ENCODE results near the gene TCTN2.

The TCTN2 gene

DNA sequence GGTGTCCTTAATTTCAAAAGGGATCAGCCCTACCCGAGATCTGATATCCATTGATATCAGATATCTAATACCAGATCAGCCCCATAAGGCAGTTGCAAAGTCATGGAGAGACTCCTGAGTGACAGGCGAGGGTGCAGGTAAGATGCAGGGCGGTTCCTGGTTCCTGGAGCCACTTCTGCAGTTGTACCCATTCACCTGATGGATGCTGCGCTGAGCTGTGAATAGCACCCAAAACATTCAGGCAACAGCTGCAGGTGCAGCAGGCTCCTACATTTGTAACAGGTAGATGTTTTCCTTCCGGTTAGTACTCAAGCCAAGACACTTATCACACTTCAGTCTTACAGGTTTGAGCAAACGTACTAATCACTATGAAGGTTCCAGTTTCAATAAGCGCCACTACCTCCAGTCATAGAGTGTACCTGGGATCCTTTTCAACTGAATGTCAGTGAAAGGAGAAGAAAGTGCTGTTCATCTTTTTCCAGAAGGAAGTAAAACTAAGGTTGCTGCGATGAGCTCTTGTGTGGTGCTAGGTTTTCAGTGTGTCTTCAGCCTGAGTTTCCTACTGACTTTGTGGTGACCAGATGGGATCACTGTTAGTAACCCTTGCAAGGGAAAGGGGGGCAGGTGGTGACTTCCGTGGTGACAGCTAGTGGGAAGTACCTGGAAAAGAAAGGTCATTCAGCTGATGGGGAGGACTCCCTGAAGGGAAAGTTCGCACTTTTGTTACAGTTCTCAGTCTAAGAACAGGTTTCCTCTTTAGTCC lies 43.1 kb downstream of the TCTN2 start:
- Mint-ChIP-seq H3K36me3 (peaks cover 5% of the 10 kb centered on the region), H3K9me3 (ENCODE audit: low read depth) (no peaks in the 10 kb centered on the region), H3K27ac (peak overlapping the region; percentile 97), H3K4me1 (ENCODE audit: low read depth) (peaks cover 40% of the 10 kb centered on the region), H3K4me3 (peak overlapping the region; percentile 97), H3K27me3 (no peaks in the 10 kb centered on the region)

DNA sequence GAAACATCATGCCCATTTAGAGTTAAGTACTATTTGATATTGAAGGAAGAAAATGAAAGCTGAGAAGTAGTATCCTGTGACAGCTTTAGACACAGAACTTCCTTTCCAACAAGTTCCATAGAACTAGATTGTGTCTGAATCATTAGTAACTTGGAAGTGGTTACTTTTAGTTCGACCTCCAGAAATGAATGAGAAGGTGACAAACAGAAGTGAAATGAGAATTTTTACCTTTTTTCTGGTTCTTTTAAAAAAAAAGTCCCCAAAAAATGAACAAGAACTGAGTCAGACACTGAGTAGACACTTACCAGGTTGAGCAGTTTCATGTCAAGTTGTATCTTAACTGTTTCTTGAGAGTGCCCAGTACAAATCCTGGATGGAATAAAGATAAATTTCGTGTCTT lies 44.3 kb downstream of the TCTN2 start:
- Mint-ChIP-seq H3K9me3 (ENCODE audit: low read depth) (no peaks in the 10 kb centered on the region), H3K36me3 (peaks cover 7% of the 10 kb centered on the region), H3K27me3 (no peaks in the 10 kb centered on the region), H3K4me3 (peak overlapping the region; percentile 97), H3K27ac (peak overlapping the region; percentile 97), H3K4me1 (ENCODE audit: low read depth) (peaks cover 47% of the 10 kb centered on the region)

DNA sequence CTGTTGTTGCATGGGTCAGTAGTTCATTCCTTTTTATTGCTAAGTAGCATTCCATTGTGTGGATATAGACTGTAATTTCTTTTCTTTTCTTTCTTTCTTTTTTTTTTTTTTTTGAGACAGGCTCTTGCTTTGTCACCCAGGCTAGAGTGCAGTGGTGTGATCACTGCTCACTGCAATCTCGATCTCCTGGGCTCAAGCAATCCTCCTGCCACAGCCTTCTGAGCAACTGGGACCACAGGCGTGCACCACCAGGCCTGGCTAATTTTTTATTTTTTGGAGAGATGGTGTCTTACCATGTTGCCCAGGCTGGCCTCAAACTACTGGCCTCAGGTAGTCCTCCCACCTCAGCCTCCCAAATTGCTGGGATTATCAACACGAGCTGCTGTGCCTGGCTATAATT lies 46.4 kb downstream of the TCTN2 start:
- H3K4me3 Mint-ChIP-seq = peak overlapping the region; percentile 11
- no peaks in the 10 kb centered on the region for H3K9me3 Mint-ChIP-seq (ENCODE audit: low read depth)
- peaks cover 50% of the 10 kb centered on the region for H3K4me1 Mint-ChIP-seq (ENCODE audit: low read depth)
- H3K27ac Mint-ChIP-seq = peak overlapping the region; percentile 71
- H3K36me3 Mint-ChIP-seq = peaks cover 9% of the 10 kb centered on the region
- no peaks in the 10 kb centered on the region for H3K27me3 Mint-ChIP-seq

DNA sequence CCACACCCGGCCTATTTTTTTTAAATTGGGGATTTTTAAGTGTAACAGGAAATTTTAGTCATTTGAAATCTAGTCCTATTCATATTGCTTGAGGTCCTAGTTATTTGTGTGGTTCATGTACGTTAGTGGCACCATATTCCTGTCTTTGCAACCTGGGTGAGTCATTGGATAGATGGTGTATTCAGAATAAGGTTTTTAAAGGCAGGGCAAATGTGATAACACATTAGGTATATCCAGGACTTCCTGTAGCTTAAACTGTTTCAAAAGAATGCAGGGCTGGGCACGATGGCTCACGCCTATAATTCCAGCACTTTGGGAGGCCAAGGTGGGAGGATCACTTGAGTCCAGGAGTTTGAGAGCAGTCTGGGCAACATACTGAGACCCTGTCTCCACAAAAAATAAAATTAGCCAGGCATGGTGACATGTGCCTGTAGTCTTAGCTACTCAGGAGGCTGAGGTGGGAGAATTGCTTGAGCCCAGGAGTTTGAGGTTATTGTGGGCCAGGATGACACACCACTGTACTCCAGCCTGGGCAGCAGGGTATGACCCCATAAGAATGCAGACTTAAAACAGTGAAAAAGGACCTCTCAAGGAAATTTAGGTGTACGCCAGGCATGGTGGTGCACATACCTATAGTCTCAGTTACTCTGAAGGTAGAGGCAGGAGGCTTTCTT lies 49.4 kb downstream of the TCTN2 start:
- peak overlapping the region; percentile 86 for H3K27ac Mint-ChIP-seq
- no peaks in the 10 kb centered on the region for H3K9me3 Mint-ChIP-seq (ENCODE audit: low read depth)
- no peak overlapping the region for H3K4me3 Mint-ChIP-seq
- H3K36me3 Mint-ChIP-seq = peaks cover 4% of the 10 kb centered on the region
- H3K4me1 Mint-ChIP-seq (ENCODE audit: low read depth) = peaks cover 46% of the 10 kb centered on the region
- H3K27me3 Mint-ChIP-seq = no peaks in the 10 kb centered on the region

DNA sequence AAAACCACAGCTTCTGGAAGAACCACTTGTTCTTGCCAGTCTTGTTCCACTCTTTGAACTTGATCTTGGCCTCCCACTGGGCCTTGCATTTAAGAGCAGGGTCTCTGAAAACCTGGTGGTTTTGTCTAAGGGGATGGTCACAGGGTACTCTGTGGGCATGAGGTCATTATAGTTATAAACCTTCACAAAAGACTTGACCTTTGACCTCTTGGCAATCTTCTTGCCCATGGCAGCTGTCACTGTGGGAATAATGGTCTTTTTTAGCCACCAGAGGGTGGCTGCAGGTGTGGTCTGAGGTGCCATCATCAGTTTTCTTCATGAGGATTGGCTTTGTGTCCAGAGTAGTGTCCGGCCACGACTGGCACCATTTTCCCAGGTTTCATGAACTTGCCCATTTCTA lies 50.3 kb downstream of the TCTN2 start:
- no peaks in the 10 kb centered on the region for H3K9me3 Mint-ChIP-seq (ENCODE audit: low read depth)
- H3K27me3 Mint-ChIP-seq = no peaks in the 10 kb centered on the region
- peaks cover 46% of the 10 kb centered on the region for H3K4me1 Mint-ChIP-seq (ENCODE audit: low read depth)
- H3K36me3 Mint-ChIP-seq = peaks cover 8% of the 10 kb centered on the region
- no peak overlapping the region for H3K4me3 Mint-ChIP-seq
- H3K27ac Mint-ChIP-seq = no peak overlapping the region

DNA sequence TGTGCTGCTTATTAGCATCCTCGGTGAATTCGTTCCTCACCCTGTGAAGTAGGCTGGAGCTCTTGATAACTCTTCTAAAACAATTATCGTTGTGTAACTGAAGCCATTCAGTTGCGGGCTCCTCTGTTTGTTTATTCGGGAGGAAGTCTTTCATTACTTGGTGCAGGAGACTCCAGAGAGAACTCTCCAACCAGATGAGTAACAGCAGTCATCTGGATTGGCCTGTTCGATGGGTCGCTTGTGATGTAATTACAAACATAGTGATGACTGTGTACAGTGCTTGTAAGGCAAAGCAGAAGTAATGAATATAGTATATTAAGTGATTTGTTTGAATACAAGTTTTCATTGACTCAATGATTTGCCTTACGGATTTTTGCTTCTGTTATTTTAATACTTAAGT lies 52.1 kb downstream of the TCTN2 start:
- H3K4me1 Mint-ChIP-seq (ENCODE audit: low read depth) = peaks cover 42% of the 10 kb centered on the region
- no peak overlapping the region for H3K4me3 Mint-ChIP-seq
- peak overlapping the region; percentile 87 for H3K27ac Mint-ChIP-seq
- no peaks in the 10 kb centered on the region for H3K27me3 Mint-ChIP-seq
- H3K36me3 Mint-ChIP-seq = peaks cover 10% of the 10 kb centered on the region
- H3K9me3 Mint-ChIP-seq (ENCODE audit: low read depth) = no peaks in the 10 kb centered on the region

DNA sequence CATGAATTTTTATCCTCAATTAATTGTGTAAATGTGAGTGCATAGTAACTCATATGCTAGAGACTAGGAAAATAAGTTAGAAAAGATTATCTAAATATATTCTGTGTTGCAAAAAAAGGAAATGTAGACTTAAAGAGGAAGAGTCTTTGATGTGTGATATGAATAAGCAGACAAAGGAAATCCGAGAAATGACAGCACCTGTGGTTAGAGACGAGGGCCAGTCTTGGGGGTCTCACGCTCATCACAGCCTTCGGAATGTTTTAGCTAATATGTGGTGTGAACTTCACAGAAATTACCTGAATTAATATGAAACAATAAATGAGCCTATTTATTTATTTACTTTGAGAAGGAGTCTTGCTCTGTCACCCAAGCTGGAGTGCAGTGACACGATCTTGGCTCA lies 52.9 kb downstream of the TCTN2 start:
- Mint-ChIP-seq H3K36me3 (peaks cover 13% of the 10 kb centered on the region), H3K4me1 (ENCODE audit: low read depth) (peaks cover 42% of the 10 kb centered on the region), H3K27ac (peak overlapping the region; percentile 87), H3K4me3 (peak overlapping the region; percentile 58), H3K27me3 (no peaks in the 10 kb centered on the region), H3K9me3 (ENCODE audit: low read depth) (no peaks in the 10 kb centered on the region)

DNA sequence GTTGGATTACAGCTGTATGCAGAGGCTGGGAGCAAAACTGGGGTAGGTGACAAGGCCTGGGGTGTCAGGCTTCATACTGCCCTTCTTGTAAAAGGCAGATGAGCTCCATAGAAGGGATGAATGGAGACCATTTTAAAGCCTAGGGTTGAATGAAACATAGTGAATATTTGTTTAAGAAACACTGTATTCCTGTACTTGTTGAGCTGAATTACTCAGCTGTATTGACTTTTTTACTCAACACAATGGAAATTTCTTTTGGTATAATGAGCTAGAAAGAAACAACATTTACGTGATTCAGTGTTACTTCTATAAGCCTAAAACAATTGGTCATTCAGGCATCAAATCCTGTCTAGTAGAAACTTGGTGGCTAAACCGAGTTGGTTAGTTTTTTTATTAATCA lies 55.3 kb downstream of the TCTN2 start:
- peaks cover 10% of the 10 kb centered on the region for H3K36me3 Mint-ChIP-seq
- H3K4me1 Mint-ChIP-seq (ENCODE audit: low read depth) = peaks cover 31% of the 10 kb centered on the region
- H3K4me3 Mint-ChIP-seq = no peak overlapping the region

DNA sequence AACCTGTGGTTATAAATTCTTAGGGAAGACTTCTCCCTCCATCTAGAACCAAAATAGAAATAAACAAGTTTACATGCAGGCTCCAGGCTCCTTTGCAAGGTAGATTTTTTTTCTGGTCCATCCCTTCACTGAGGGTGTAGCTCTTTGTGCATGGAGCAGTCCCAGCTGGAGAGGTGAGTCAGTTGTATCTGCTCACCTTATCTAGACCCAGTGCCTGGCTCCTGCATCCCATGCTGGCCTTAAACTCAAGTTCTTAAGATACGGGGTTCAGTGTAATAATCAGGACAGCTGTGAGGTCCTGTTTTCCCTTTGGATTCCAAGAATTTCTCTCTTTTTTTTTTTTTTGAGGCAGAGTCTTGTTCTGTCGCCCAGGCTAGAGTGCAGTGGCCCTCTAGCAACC lies 56.0 kb downstream of the TCTN2 start:
- Mint-ChIP-seq H3K27ac (peak overlapping the region; percentile 41), H3K4me1 (ENCODE audit: low read depth) (peaks cover 28% of the 10 kb centered on the region), H3K4me3 (no peak overlapping the region), H3K27me3 (no peaks in the 10 kb centered on the region), H3K9me3 (ENCODE audit: low read depth) (no peaks in the 10 kb centered on the region), H3K36me3 (peaks cover 14% of the 10 kb centered on the region)

More for the DNA sequence above, 55.3 kb downstream of the TCTN2 start:
- Mint-ChIP-seq H3K27ac (peak overlapping the region; percentile 70), H3K9me3 (ENCODE audit: low read depth) (no peaks in the 10 kb centered on the region), H3K27me3 (no peaks in the 10 kb centered on the region)

DNA sequence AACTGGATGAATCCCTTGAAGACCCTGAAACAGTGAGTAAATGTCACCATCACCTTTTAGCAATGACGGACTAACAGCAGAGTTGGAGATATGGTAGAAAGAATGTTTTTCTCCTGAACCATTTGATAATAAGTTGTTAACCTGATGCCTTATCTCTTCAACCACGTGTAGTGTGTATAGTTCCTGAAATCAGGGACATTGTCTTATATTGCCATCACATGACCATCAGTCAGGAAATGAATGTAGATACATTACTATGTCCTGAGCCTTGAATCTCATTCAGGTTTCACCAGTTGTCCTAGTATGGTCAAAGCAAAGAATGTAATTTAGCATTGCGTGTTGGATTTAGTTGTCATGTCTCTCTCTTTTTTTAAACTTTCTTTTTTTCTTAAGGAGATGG lies 57.0 kb downstream of the TCTN2 start:
- H3K36me3 Mint-ChIP-seq = peaks cover 15% of the 10 kb centered on the region
- H3K4me1 Mint-ChIP-seq (ENCODE audit: low read depth) = peaks cover 20% of the 10 kb centered on the region
- no peak overlapping the region for H3K27ac Mint-ChIP-seq
- H3K9me3 Mint-ChIP-seq (ENCODE audit: low read depth) = no peaks in the 10 kb centered on the region
- no peak overlapping the region for H3K4me3 Mint-ChIP-seq
- H3K27me3 Mint-ChIP-seq = no peaks in the 10 kb centered on the region

DNA sequence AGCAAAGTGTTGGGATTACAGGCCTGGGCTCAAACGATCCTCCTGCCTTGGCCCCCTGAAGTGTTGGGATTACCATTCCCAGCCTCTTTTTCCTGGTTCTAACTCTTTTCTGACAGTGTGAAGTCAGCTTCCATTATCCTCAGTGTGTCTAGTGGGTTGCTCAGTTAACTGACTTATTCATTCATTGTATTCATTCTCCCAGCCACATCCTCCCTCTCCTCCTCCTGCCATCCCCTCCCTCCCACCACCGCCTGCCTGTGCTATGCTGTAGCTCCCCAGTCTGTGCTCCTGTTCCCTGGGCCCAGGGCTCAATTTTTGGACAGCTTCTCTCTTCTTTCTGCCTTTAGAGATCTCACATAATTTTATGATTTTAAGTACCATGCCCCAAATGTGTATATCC lies 60.7 kb downstream of the TCTN2 start:
- peak overlapping the region; percentile 12 for H3K27ac Mint-ChIP-seq

DNA sequence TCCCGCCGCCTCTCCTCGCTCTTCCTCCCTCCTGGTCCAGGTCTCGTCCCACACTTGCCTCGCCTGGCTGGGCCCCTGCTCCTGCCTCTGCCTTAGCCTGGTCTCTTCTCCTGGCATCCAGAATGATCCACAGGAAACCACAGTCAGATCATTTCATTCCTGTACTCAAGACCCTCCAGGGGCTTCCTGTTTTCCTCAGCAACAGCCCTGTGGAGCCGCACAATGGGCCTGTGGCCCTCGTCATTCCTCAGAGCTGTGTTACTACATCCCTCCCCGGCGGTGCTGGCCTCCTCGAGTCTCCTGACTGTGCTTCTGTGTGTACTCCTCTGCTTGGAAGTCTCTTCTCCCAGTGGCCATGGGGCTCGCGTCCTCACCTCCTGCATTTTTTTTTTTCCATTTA lies 61.3 kb downstream of the TCTN2 start:
- Mint-ChIP-seq H3K4me1 (ENCODE audit: low read depth) (peaks cover 8% of the 10 kb centered on the region), H3K27ac (peak overlapping the region; percentile 12), H3K27me3 (no peaks in the 10 kb centered on the region), H3K9me3 (ENCODE audit: low read depth) (no peaks in the 10 kb centered on the region), H3K4me3 (no peak overlapping the region), H3K36me3 (peaks cover 22% of the 10 kb centered on the region)

More for the DNA sequence above, 60.7 kb downstream of the TCTN2 start:
- Mint-ChIP-seq H3K27me3 (no peaks in the 10 kb centered on the region), H3K4me3 (no peak overlapping the region), H3K36me3 (peaks cover 22% of the 10 kb centered on the region), H3K4me1 (ENCODE audit: low read depth) (peaks cover 6% of the 10 kb centered on the region), H3K9me3 (ENCODE audit: low read depth) (no peaks in the 10 kb centered on the region)

DNA sequence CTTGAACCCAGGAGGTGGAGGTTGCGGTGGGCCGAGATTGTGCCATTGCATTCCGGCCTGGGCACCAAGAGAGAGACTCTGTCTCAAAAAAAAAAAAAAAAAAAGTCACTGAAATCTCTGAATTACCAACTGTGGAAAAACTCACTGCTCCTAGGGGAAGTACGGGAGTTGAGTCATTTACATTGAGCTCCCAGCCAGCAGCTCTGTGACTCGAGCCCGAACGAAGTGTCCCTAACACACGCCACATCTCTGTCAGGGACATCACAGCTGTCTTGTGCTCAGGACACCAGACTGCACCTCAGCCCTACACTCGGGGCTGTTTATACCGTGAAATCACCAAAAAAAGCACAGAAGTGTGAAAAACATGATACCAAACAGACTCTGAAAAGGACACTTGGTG lies 62.3 kb downstream of the TCTN2 start:
- H3K4me1 Mint-ChIP-seq (ENCODE audit: low read depth) = peaks cover 8% of the 10 kb centered on the region
- no peaks in the 10 kb centered on the region for H3K9me3 Mint-ChIP-seq (ENCODE audit: low read depth)
- no peaks in the 10 kb centered on the region for H3K27me3 Mint-ChIP-seq
- H3K27ac Mint-ChIP-seq = peak overlapping the region; percentile 68
- H3K4me3 Mint-ChIP-seq = no peak overlapping the region
- H3K36me3 Mint-ChIP-seq = peaks cover 24% of the 10 kb centered on the region

DNA sequence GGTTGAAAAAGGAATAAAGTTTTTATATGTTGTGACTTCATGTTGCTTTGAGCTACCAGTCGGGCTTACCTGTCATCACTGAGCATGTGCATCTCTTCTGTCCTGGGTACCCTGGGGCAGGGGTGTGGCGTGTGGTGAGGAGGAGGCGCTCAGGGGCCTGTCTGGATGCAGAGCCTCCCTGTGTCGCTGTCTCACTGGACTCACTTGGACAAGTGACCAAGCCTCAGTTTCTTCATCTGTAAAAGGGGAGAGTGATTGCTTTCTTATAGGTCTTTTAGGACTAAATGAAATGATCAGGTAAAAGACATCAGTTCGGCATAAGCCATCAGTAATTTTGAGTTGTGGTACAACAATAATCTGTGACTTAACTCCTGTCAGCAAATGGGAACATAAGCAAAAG lies 63.4 kb downstream of the TCTN2 start:
- H3K27ac Mint-ChIP-seq = peak overlapping the region; percentile 46
- peaks cover 23% of the 10 kb centered on the region for H3K36me3 Mint-ChIP-seq
- H3K4me1 Mint-ChIP-seq (ENCODE audit: low read depth) = peaks cover 8% of the 10 kb centered on the region

DNA sequence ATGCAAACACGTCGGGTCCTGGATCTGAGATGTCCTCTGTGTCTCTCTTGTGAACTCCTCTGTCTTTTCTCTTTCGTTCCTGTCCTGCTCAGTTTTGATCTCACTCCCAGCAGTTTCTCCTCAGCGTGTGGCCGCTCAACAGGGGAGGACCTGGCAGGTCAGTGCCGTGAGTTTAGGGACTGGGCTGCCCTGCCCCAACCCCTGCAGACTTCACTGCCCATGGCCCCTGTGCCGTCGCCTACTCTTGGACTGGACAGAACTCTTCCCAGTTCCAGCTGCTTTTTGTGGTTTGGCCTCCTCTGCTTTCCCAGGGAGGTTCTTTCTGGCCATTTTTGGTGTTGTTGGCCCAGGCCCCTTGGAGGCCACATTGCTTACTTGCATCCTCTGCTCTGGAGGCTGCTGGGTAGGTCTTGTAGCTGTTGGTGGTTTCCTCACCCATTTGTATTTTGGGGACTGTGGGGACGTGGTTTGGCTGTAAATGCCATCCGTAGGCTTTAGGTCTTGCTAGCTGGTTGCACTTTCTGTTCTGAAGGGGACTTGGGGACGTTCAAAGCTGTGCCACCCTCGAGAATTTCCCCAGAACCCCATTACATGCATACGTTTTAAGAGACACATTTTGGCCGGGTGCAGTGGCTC lies 71.1 kb downstream of the TCTN2 start:
- no peaks in the 10 kb centered on the region for H3K27me3 Mint-ChIP-seq
- H3K4me3 Mint-ChIP-seq = peak overlapping the region; percentile 18
- no peaks in the 10 kb centered on the region for H3K9me3 Mint-ChIP-seq (ENCODE audit: low read depth)
- peaks cover 33% of the 10 kb centered on the region for H3K4me1 Mint-ChIP-seq (ENCODE audit: low read depth)
- H3K36me3 Mint-ChIP-seq = peaks cover 22% of the 10 kb centered on the region
- peak overlapping the region; percentile 74 for H3K27ac Mint-ChIP-seq

More for the DNA sequence above, 63.4 kb downstream of the TCTN2 start:
- no peaks in the 10 kb centered on the region for H3K9me3 Mint-ChIP-seq (ENCODE audit: low read depth)
- no peaks in the 10 kb centered on the region for H3K27me3 Mint-ChIP-seq
- H3K4me3 Mint-ChIP-seq = no peak overlapping the region

Measured in activated naive CD8-positive, alpha-beta T cell (primary cell).